GM18907 (cell line): Measurements from ENCODE around the gene KRT35.

Experiments
- ATAC-seq: cut with Tn5 transposase; IDR thresholded peaks from one replicate; pipeline ENCODE4 v1.9.1; 2021; ENCODE audit warnings: mild to moderate bottlenecking, moderate library complexity; ENCODE audit not compliant: unreplicated experiment

Gene KRT35

GRCh38 chr17:41481036-41481435 lies at the start of gene KRT35:
TSS of gene KRT35 (minus strand) at chr17:41481151. CDS start at chr17:41481097, 54 bp downstream.
- no peak for ATAC-seq

GRCh38 chr17:41530062-41531048 lies 49.4 kb upstream of the KRT35 start:
- ATAC-seq: no peak

- ATAC-seq: no peak
Measured at GRCh38 chr17:41529491-41529915, 48.6 kb upstream of the KRT35 start.

- ATAC-seq: no peak
Measured at GRCh38 chr17:41528959-41529353, 48.0 kb upstream of the KRT35 start.

- no peak for ATAC-seq
Measured at GRCh38 chr17:41527063-41528023, 46.4 kb upstream of the KRT35 start.

GRCh38 chr17:41524261-41524660 lies 43.3 kb upstream of the KRT35 start:
- ATAC-seq: no peak

GRCh38 chr17:41523787-41524186 lies 42.8 kb upstream of the KRT35 start:
- no peak for ATAC-seq

GRCh38 chr17:41523225-41523593 lies 42.3 kb upstream of the KRT35 start:
- no peak for ATAC-seq

GRCh38 chr17:41522301-41523224 lies 41.6 kb upstream of the KRT35 start:
- no peak for ATAC-seq

- ATAC-seq: no peak
Measured at GRCh38 chr17:41521574-41522261, 40.8 kb upstream of the KRT35 start.

GRCh38 chr17:41520821-41521521 lies 40.0 kb upstream of the KRT35 start:
- no peak for ATAC-seq

- ATAC-seq: no peak
Measured at GRCh38 chr17:41519501-41520224, 38.7 kb upstream of the KRT35 start.

- no peak for ATAC-seq
Measured at GRCh38 chr17:41518789-41519449, 38.0 kb upstream of the KRT35 start, which contains the start of gene KRT15. TSS of gene KRT15 (minus strand) at chr17:41518890. CDS start at chr17:41518827, 63 bp downstream.

- no peak for ATAC-seq
Measured at GRCh38 chr17:41518031-41518430, 37.1 kb upstream of the KRT35 start.

- ATAC-seq: no peak
Measured at GRCh38 chr17:41516830-41517283, 35.9 kb upstream of the KRT35 start.

GRCh38 chr17:41516147-41516829 lies 35.3 kb upstream of the KRT35 start:
- no peak for ATAC-seq

GRCh38 chr17:41513168-41513547 lies 32.2 kb upstream of the KRT35 start:
- ATAC-seq: no peak
